Mesenchymal stem cell (in vitro differentiated cells and primary cell): ENCODE data around the gene MBD2.

ENCODE experiments used
- DNase-seq: peaks from one replicate; pipeline ENCODE4 v3.0.0-alpha.2; 2013
- H2AFZ ChIP-seq: one replicate; pipeline ENCODE4 v1.6.1; 2013; ENCODE audit warnings: low read depth, mild to moderate bottlenecking, control low read depth, inconsistent platforms, low read length, moderate library complexity
- H2AK5ac ChIP-seq: 2 replicates; pipeline ENCODE4 v1.6.1; 2013; ENCODE audit warnings: low read length, moderate library complexity, mild to moderate bottlenecking, inconsistent platforms; ENCODE audit not compliant: severe bottlenecking
- H2BK120ac ChIP-seq: one replicate; pipeline ENCODE4 v1.6.1; 2013; ENCODE audit warnings: low read depth, mild to moderate bottlenecking, inconsistent platforms, low read length, moderate library complexity
- H2BK12ac ChIP-seq, 2 experiments: one replicate each; pipeline ENCODE4 v1.6.1; 2013; ENCODE audit warnings: inconsistent platforms in 2 of 2, low read length in 2 of 2, mild to moderate bottlenecking in 2 of 2, moderate library complexity in 2 of 2, control low read depth in 1 of 2
- H2BK15ac ChIP-seq: one replicate; pipeline ENCODE4 v1.6.1; 2013; ENCODE audit warnings: mild to moderate bottlenecking, low read depth, inconsistent platforms; ENCODE audit not compliant: poor library complexity, severe bottlenecking
- H2BK5ac ChIP-seq: 2 replicates; pipeline ENCODE4 v1.6.1; 2013; ENCODE audit warnings: low read depth, mild to moderate bottlenecking, low read length, control low read depth, inconsistent platforms; ENCODE audit not compliant: poor library complexity, severe bottlenecking
- H3K14ac ChIP-seq, 2 experiments: one replicate each; pipeline ENCODE4 v1.6.1; 2013; ENCODE audit warnings: inconsistent platforms in 2 of 2, low read length in 2 of 2, control low read depth in 1 of 2, mild to moderate bottlenecking in 1 of 2, moderate library complexity in 1 of 2
- H3K18ac ChIP-seq, 2 experiments: one replicate each; pipeline ENCODE4 v1.6.1; 2013; ENCODE audit warnings: inconsistent platforms in 2 of 2, low read length in 2 of 2, control low read depth in 1 of 2, low read depth in 1 of 2, mild to moderate bottlenecking in 1 of 2
- H3K23ac ChIP-seq, 2 experiments: one replicate each; pipeline ENCODE4 v1.6.1; 2013; ENCODE audit warnings: inconsistent platforms in 2 of 2, low read length in 2 of 2, mild to moderate bottlenecking in 2 of 2, moderate library complexity in 2 of 2, control low read depth in 1 of 2
- H3K27ac ChIP-seq: 2 replicates; pipeline ENCODE4 v1.5.1; 2013; ENCODE audit warnings: mild to moderate bottlenecking, moderate library complexity, low read length, control low read depth, inconsistent platforms; ENCODE audit not compliant: poor library complexity, severe bottlenecking
- H3K27me3 ChIP-seq, 2 experiments: 2 replicates each; pipeline versions ENCODE4 v1.6.1 to v1.7.0; 2013; ENCODE audit warnings: low read length in 2 of 2, mild to moderate bottlenecking in 2 of 2, moderate library complexity in 2 of 2, control low read depth in 1 of 2, inconsistent platforms in 1 of 2; ENCODE audit not compliant: control insufficient read depth in 1 of 2, insufficient read depth in 1 of 2
- H3K36me3 ChIP-seq, 2 experiments: 2 replicates each; pipeline versions ENCODE4 v1.6.1 to v1.7.0; 2013; ENCODE audit warnings: low read length in 2 of 2, control low read depth in 1 of 2, inconsistent platforms in 1 of 2, low read depth in 1 of 2, mild to moderate bottlenecking in 1 of 2; ENCODE audit not compliant: insufficient read depth in 2 of 2, control insufficient read depth in 1 of 2
- H3K4ac ChIP-seq, 2 experiments: one replicate each; pipeline ENCODE4 v1.6.1; 2013; ENCODE audit warnings: inconsistent platforms in 2 of 2, low read length in 2 of 2, mild to moderate bottlenecking in 2 of 2, moderate library complexity in 2 of 2, control low read depth in 1 of 2, low read depth in 1 of 2
- H3K4me1 ChIP-seq: 2 replicates; pipeline ENCODE4 v1.6.1; 2013; ENCODE audit warnings: low read depth, low read length, control low read depth; ENCODE audit not compliant: control insufficient read depth, insufficient read depth
- H3K4me2 ChIP-seq: 2 replicates; pipeline ENCODE4 v1.6.1; 2013; ENCODE audit warnings: low read length, mild to moderate bottlenecking, inconsistent platforms; ENCODE audit not compliant: poor library complexity, severe bottlenecking
- H3K4me3 ChIP-seq, 2 experiments: 2 replicates each; pipeline versions ENCODE4 v1.5.1 to v1.7.0; 2013; ENCODE audit warnings: low read length in 2 of 2, mild to moderate bottlenecking in 2 of 2, control low read depth in 1 of 2, low read depth in 1 of 2; ENCODE audit not compliant: insufficient read depth in 1 of 2
- H3K79me1 ChIP-seq: replicated peaks from 2 replicates; pipeline ENCODE4 v1.6.1; 2013; ENCODE audit warnings: mild to moderate bottlenecking, control low read depth, low read length, inconsistent platforms; ENCODE audit not compliant: poor library complexity, severe bottlenecking
- H3K9ac ChIP-seq: 2 replicates; pipeline ENCODE4 v1.7.0; 2013; ENCODE audit warnings: mild to moderate bottlenecking, low read length, moderate library complexity
- H3K9me3 ChIP-seq: 2 replicates; pipeline ENCODE4 v1.7.0; 2013; ENCODE audit warnings: mild to moderate bottlenecking, low read length; ENCODE audit not compliant: control insufficient read depth
- H4K8ac ChIP-seq: one replicate; pipeline ENCODE4 v1.6.1; 2013; ENCODE audit warnings: inconsistent platforms, mild to moderate bottlenecking, low read length, moderate library complexity
- H4K91ac ChIP-seq: one replicate; pipeline ENCODE4 v1.6.1; 2013; ENCODE audit warnings: mild to moderate bottlenecking, low read length, inconsistent platforms
- WGBS: methylation state at CpG from one replicate; pipeline ENCODE4 v1.1.7; 2013; ENCODE audit warnings: mixed read lengths; 5-methylcytosine and 5-hydroxymethylcytosine counted together

Gene MBD2

DNA sequence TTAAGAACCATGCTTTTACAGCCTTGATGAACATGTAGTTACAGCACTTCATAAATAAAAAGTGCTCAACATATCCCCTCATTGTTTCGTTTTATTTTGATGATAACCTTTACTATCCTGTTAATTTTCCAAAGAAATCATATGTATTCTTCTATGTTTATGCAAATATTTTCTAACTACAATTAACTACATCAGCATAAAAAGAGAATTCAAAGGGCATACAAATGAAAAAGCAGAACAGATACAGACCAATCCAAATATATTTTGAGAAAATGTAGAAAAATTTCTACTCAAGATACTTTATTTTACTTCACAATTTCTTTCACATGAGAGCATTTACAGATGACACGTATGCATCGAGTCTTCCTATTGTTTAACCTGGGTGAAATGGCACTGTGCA lies 69.1 kb downstream of the MBD2 start:
- no peak for DNase-seq

DNA sequence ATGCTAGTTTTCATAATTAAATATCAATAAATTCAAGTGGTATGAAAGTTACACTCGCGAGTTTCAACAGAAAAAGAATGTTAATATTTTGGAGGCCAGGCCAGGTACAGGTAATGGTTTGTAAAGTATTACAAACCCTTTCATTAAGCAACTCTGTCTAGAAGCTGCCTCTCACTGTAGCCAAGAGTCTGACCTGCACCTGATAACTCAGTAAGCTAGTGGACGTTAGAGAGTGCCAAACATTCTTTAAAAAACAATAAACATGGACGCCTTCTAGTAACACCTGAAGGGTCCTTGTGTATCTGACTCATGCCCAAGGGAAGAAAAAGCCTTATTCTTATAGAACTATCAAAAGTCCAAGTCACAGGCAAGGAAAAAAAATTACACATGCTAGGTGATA lies 70.2 kb downstream of the MBD2 start:
- no peak overlapping the region for H3K4ac ChIP-seq

More for the DNA sequence above, 69.1 kb downstream of the MBD2 start:
- Histone ChIP-seq H3K79me1 (peaks cover 21% of the 10 kb centered on the region), H2BK15ac (no peak overlapping the region), H3K18ac (no peak overlapping the region), H3K27ac (no peak overlapping the region), H2BK120ac (no peak overlapping the region), H2BK5ac (no peak overlapping the region), H2AFZ (no peak overlapping the region), H4K8ac (no peak overlapping the region), H3K36me3 (peaks cover 21 to 82% of the 10 kb centered on the region in 2 experiments), H3K4ac (no peak overlapping the region), H3K4me3 (no peak overlapping the region), H2BK12ac (no peak overlapping the region), H3K4me2 (no peak overlapping the region), H3K14ac (no peak overlapping the region), H3K9ac (no peak overlapping the region), H3K23ac (no peak overlapping the region), H3K4me1 (peaks cover 1% of the 10 kb centered on the region), H2AK5ac (no peak overlapping the region), H4K91ac (no peak overlapping the region), H3K9me3 (no peaks in the 10 kb centered on the region), H3K27me3 (no peaks in the 10 kb centered on the region)
- 85% methylated on average over 2 of the region's 3 CpGs for WGBS

DNA sequence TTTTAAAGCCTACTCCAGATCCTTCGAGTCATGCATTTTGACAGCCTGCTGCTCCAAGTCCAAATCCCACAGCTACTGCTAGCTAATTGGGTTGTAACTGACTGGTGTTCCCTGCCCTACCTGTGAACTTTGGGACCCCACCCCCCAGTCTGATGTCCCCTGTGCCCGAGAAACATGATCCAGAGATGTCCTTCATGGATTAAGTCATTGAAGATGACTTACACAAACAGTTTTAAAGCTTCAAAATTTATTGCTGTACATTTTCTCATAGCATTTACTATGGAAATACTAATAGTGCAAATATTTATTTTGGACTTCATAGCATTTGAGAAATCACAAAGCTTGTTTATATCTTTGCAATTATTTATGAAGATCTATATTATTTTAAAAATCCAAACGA lies 73.1 kb downstream of the MBD2 start:
- no peak overlapping the region for H2BK15ac ChIP-seq
- H2BK5ac ChIP-seq = no peak overlapping the region
- WGBS = 95% methylated on average over 2 of the region's 3 CpGs
- H3K4me2 ChIP-seq = no peak overlapping the region
- no peak overlapping the region for H2BK12ac ChIP-seq
- peaks cover 6% of the 10 kb centered on the region for H3K4me1 ChIP-seq
- H3K9me3 ChIP-seq = no peaks in the 10 kb centered on the region
- H3K4me3 ChIP-seq = no peak overlapping the region
- no peak overlapping the region for H3K14ac ChIP-seq
- H3K27me3 ChIP-seq = no peaks in the 10 kb centered on the region
- no peak overlapping the region for H3K18ac ChIP-seq
- peaks cover 10% of the 10 kb centered on the region for H3K79me1 ChIP-seq
- H4K91ac ChIP-seq = no peak overlapping the region
- peaks cover 4 to 46% of the 10 kb centered on the region in 2 experiments for H3K36me3 ChIP-seq
- H2AFZ ChIP-seq = no peak overlapping the region
- no peak overlapping the region for H3K9ac ChIP-seq
- no peak overlapping the region for H4K8ac ChIP-seq
- H3K23ac ChIP-seq = no peak overlapping the region
- H2AK5ac ChIP-seq = no peak overlapping the region
- H3K4ac ChIP-seq = no peak overlapping the region
- H2BK120ac ChIP-seq = no peak overlapping the region
- no peak for DNase-seq
- peak overlapping the region; percentile 10 for H3K27ac ChIP-seq

More for the DNA sequence above, 70.2 kb downstream of the MBD2 start:
- Histone ChIP-seq H2AFZ (no peak overlapping the region), H4K8ac (no peak overlapping the region), H2BK120ac (no peak overlapping the region), H2BK15ac (no peak overlapping the region), H3K27ac (no peak overlapping the region), H3K9me3 (no peaks in the 10 kb centered on the region), H2BK5ac (no peak overlapping the region), H3K4me3 (no peak overlapping the region), H3K79me1 (peaks cover 19% of the 10 kb centered on the region), H3K36me3 (peaks cover 17 to 71% of the 10 kb centered on the region in 2 experiments), H3K27me3 (no peaks in the 10 kb centered on the region), H4K91ac (no peak overlapping the region), H3K9ac (no peak overlapping the region), H3K18ac (no peak overlapping the region), H3K4me1 (peaks cover 6% of the 10 kb centered on the region), H3K23ac (no peak overlapping the region), H3K4me2 (no peak overlapping the region), H2BK12ac (no peak overlapping the region), H3K14ac (no peak overlapping the region), H2AK5ac (no peak overlapping the region)
- no peak for DNase-seq
- WGBS = 67% methylated on average over 1 of the region's 4 CpGs

GRCh38 chr18:54150226-54150625 lies 74.2 kb downstream of the MBD2 start:
- Histone ChIP-seq H3K4ac (peak overlapping the region in 1 of 2 experiments; percentile 72), H3K4me3 (no peak overlapping the region), H3K18ac (peak overlapping the region in 1 of 2 experiments; percentile 37), H2AK5ac (peak overlapping the region; percentile 97), H3K36me3 (peaks cover 3 to 35% of the 10 kb centered on the region in 2 experiments), H3K23ac (no peak overlapping the region), H3K4me2 (no peak overlapping the region), H2BK120ac (no peak overlapping the region), H3K4me1 (peaks cover 6% of the 10 kb centered on the region), H3K27me3 (no peaks in the 10 kb centered on the region), H2BK5ac (no peak overlapping the region), H4K8ac (peak overlapping the region; percentile 56), H3K14ac (no peak overlapping the region), H3K27ac (peak overlapping the region; percentile 81), H3K79me1 (peaks cover 8% of the 10 kb centered on the region), H2BK15ac (no peak overlapping the region), H2AFZ (no peak overlapping the region), H3K9me3 (no peaks in the 10 kb centered on the region), H2BK12ac (peak overlapping the region in 1 of 2 experiments; percentile 95), H3K9ac (peak overlapping the region; percentile 86), H4K91ac (peak overlapping the region; percentile 93)
- no peak for DNase-seq
- 90% methylated on average over 7 of the region's 7 CpGs for WGBS
